Cardiac septum (tissue), 1 donor: ENCODE data around the gene ASAP2. TPM values are rescaled to one million over a fixed set of nuclear protein-coding genes. Genes with fewer than 3 reads are reported as not detected.
"Not testable (repeated sequence)": the region's sequence is repeated elsewhere in the genome, so short reads cannot be mapped to it uniquely, and the experiment has no call there.

Experiments used
- DNase-seq: peaks from one replicate; pipeline ENCODE4 v3.0.0-alpha.2; 2020; ENCODE audit warnings: low spot score
- intact Hi-C: fragments of 100-400 bp; cut with DNase I; formaldehyde crosslinking; loops from one replicate; pipeline ENCODE4 v1.14.0; 2022
- total RNA-seq: library from RNA; stranded (reverse); fragmentation: NEBNext Ultra II Directional; extraction: Animal tissue kit (Norgen Biotek cat#: 25700); gene quantifications from one replicate; pipeline ENCODE4 v1.2.1, GENCODE V29; 2021
- donor health status: DM: no; HTN: no; CAD: no.

The ASAP2 gene
- total RNA-seq, 1 donor from 2014 or later, result 11.8 TPM

GRCh38 chr2:9207641-9208311 lies 1.2 kb downstream of the ASAP2 start:
- no peak for DNase-seq
- intact Hi-C loops, result loop anchor here (5.0 kb wide), 4 partner anchors 55 to 215 kb away; partner anchors contain the start of genes CPSF3 and ITGB1BP1

GRCh38 chr2:9208875-9209274 lies 2.3 kb downstream of the ASAP2 start:
- DNase-seq, result no peak
- intact Hi-C loops, result loop anchor here (5.0 kb wide), 4 partner anchors 53 to 213 kb away; partner anchors contain the start of genes CPSF3 and ITGB1BP1

- intact Hi-C loops, result no loop called here
- no peak for DNase-seq
Measured at GRCh38 chr2:9210030-9210429, 3.4 kb downstream of the ASAP2 start.

- DNase-seq, result no peak
- intact Hi-C loops, result no loop called here
Measured at GRCh38 chr2:9211496-9211895, 4.9 kb downstream of the ASAP2 start.

- no peak for DNase-seq
- intact Hi-C loops, result no loop called here
Measured at GRCh38 chr2:9212010-9212635, 5.5 kb downstream of the ASAP2 start.

GRCh38 chr2:9212661-9213411 lies 6.2 kb downstream of the ASAP2 start:
- intact Hi-C loops, result no loop called here
- DNase-seq, result no peak

- intact Hi-C loops, result no loop called here
- DNase-seq, result no peak
Measured at GRCh38 chr2:9213477-9214051, 7.0 kb downstream of the ASAP2 start.

GRCh38 chr2:9214873-9215272 lies 8.3 kb downstream of the ASAP2 start:
- no peak for DNase-seq
- intact Hi-C loops, result no loop called here

- DNase-seq, result no peak
Measured at GRCh38 chr2:9215680-9216079, 9.1 kb downstream of the ASAP2 start.

GRCh38 chr2:9216143-9216542 lies 9.5 kb downstream of the ASAP2 start:
- intact Hi-C loops, DNase-seq: not testable (repeated sequence)

More at GRCh38 chr2:9215680-9216079, 9.1 kb downstream of the ASAP2 start:
- intact Hi-C loops, result no loop called here

- intact Hi-C loops, result no loop called here
- DNase-seq, result no peak
Measured at GRCh38 chr2:9217838-9218770, 11.5 kb downstream of the ASAP2 start.

- DNase-seq, result no peak
- intact Hi-C loops, result no loop called here
Measured at GRCh38 chr2:9219027-9219445, 12.4 kb downstream of the ASAP2 start.

- intact Hi-C loops, result no loop called here
- DNase-seq, result no peak
Measured at GRCh38 chr2:9220201-9220600, 13.6 kb downstream of the ASAP2 start.

- no peak for DNase-seq
- intact Hi-C loops, result no loop called here
Measured at GRCh38 chr2:9221223-9221622, 14.6 kb downstream of the ASAP2 start.

- no peak for DNase-seq
- intact Hi-C loops, result no loop called here
Measured at GRCh38 chr2:9222239-9222892, 15.8 kb downstream of the ASAP2 start.

- intact Hi-C loops, result no loop called here
- DNase-seq, result no peak
Measured at GRCh38 chr2:9222893-9223287, 16.3 kb downstream of the ASAP2 start.

- DNase-seq, result no peak
- intact Hi-C loops, result no loop called here
Measured at GRCh38 chr2:9225806-9226205, 19.2 kb downstream of the ASAP2 start.

GRCh38 chr2:9226458-9227380 lies 20.1 kb downstream of the ASAP2 start:
- no peak for DNase-seq
- intact Hi-C loops, result no loop called here
